ENCODE data around the gene ZNF85.
"Not testable (repeated sequence)": the region's sequence is repeated elsewhere in the genome, so short reads cannot be mapped to it uniquely, and the experiment has no call there.

Gene ZNF85

DNA sequence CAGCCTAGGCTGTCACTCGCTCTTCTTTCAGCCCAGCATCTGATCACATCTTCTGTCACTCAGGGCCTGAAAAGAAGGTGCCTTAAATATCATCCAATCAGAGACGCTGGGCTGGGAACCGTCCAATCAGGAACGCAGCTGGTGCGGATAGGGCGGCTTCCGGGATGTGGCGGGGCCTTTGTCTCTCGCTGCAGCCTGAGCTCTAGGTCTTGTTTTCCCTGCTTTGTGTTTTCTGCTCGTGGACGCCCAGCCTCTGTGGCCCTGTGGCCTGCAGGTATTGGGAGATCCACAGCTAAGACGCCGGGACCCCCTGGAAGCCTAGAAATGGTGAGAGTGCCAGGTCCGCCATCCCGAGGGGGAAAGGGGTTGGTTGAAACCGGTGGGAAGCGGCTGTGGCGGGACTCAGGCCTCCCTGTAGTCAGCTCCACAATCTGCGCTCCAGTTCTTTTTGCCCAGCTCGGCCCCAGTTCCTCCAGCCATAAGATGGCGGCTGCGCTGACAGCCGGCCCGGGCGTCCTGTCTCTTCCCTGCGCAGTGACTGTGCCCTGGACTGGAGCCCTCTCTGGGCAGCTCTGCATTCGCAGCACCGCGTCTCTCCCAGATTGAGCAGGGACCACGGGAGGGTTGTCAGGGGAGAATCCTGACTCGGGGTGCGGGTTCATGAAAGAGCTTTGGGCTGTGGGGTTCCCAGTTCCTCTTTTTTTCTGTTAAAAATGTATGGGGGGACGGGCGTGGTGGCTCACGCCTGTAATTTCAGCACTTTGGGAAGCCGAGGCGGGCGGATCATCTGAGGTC, at the start of gene ZNF85:
Gene ZNF85, plus strand, starts transcription at position 175 of the 795 bp plus-strand sequence. Its CDS starts 150 bp downstream, at position 325.
- peak; percentile 26 to 97 (median 88) for DNase-seq

DNA sequence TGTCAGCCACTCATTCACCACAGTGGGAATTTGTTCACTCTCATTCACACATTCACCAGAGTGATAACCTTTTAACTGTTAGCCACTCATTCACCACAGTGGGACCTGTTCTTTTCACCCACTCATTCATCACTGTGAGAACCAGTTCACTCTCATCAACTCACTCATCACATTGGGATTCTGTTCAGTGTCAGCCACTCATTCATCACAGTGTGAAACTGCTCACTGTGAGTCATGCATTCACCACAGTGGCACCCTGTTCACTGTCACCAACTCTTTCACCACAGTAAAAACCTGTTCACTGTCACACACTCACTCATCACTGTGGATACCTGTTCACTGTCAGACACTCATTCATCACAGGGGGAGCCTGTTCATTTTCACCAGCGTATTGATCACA, 43.5 kb upstream of the ZNF85 start:
- no peak for DNase-seq

DNA sequence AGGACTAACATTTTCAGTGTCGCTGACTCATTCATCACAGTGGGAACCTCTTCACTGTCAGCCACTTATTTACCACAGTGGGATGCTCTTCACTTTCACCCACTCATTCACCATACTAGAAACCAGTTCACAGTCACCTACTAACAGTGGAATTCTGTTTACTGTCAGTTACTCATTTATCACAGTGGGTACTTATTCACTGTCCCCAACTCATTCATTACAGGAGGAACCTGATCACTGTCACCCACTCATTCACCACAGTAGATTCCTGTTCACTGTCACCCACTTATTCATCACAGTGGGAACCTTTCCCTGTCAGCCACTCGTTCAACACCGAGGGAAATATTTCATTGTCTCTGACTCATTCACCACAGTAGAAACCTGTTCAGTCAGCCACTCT, 10.1 kb upstream of the ZNF85 start:
- no peak for DNase-seq

DNA sequence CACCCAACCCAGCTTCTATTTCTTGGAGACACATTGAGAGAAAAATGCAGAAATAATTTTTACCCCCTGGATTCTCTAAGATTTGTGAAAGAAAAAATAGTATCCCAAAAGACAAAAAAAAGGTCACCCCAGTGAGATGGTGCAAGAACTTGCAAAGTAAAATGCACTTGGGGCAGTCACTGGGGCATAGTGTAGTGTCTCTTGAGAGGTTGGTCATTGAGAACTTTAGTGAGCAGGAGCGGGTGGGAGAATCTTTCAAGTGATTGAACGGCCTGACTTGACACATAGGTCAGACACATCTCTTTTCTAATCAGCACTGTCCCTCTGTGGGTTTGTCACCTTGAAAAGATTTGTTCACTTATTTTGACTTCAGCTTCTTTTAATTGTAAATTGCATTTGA, 2.4 kb downstream of the ZNF85 start:
- no peak for DNase-seq

DNA sequence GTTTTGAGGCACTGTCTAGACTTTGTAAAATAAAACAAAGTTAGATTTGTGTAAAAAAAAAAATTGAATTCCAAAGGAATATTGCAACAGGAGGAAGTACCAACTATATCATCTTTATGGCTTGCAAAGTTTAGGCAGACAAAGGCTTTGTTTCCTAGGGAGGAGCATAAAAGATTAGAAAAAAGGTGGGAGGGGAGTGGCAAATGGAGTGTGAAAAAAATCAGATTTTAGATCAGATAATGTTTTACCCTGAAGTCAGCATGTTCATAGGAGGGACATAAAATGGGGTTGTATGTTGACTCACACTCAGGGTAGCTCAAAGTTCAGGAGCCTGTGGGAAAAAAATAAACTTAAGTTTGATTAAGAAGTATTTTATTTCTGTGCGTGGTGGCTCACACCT, 3.7 kb downstream of the ZNF85 start:
- no peak for DNase-seq

DNA sequence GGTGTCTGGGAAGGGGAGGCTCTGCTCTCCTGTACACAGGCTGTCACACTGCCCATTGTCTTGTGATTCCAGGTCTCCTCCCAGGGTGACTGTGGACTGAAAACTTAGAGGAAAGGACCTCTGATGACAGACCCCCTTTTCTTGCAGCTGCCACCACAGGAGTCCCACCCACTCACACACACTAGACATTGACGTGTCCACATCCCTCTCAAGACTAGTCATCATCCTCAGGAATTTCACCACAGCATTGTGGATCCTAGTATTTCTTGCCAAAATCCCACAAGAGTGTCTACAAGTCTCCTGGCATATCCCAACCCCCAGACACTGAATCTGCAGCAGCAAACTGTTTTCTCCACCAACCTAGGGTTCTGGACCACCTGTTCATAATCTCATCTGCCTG, 5.3 kb downstream of the ZNF85 start:
- DNase-seq: no peak

DNA sequence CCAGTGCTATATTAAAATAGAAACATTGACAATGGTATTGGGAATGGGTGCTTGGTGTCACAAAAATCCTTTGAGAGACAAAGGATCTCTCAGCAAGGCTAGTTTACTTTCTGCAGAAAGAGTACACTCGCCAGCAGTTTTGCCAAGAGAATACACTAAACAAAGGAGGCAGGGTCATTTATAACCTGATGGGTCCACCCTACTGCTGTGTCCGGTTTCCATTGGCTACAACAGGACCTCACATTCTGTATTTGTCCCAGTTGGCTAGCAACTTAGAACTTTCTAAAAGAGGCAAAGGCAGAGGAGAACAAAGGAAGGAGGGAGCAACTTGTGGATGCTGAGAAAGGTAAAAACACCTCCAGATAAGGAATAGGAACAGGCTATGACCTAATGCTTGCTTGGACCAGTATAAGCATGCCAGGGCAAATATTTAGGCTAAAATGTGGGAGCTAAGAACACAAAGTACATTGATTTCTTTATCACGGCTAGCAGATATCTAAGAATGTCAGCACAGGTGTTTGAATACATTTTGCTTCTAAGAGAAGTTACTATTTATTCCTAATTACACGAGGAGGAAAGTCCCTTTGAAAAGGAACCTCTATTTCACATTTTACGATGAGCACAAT, 13.4 kb downstream of the ZNF85 start:
- not testable (repeated sequence) for DNase-seq

DNA sequence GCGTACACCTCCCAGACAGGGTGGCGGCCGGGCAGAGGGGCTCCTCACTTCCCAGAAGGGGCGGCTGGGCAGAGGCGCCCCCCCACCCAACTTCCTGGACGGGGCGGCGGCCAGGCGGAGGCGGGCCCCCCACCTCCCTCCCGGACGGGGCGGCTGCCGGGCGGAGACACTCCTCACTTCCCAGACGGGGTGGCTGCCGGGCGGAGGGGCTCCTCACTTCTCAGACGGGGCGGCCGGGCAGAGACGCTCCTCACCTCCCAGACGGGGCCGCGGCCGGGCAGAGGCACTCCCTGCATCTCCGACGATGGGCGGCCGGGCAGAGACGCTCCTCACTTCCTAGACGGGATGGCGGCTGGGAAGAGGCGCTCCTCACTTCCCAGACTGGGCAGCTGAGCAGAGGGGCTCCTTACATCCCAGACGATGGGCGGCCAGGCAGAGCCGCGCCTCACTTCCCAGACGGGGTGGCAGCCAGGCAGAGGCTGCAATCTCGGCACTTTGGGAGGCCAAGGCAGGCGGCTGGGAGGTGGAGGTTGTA, 29.6 kb downstream of the ZNF85 start:
- DNase-seq: not testable (repeated sequence)

DNA sequence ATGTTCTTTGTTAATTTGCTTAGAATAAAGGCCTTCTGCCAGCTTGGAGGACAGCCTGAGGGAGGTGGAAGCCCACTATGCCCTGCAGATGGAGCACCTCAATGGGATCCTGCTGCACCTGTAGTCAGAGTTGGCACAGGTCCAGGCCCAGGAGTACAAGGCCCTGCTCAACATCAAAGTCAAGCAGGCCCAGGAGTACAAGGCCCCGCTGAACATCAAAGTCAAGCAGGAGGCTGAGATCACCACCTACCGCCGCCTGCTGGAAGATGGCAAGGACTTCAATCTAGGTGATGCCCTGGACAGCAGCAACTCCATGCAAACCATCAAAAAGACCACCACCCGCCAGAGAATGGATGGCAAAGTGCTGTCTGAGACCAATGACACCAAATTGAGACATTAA, 41.7 kb downstream of the ZNF85 start:
- DNase-seq: no peak

DNA sequence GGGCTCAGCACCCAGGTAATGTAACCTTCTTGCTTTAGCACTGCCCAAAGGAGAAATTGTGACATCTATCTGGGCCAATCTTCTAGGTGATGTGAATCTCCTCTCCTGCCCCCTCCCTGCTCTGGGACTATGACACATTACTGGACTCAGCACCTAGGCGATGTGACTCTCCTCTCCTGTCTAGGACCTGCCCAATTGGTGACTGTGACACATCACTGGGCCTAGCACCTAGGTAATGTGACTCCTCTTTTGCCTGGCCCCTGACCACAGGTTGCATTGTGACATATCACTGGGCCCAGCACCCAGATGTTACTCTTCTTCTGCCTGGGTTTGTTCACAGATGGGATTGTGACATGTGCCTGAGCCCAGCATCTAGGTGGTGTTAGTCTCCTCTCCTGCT, 45.0 kb downstream of the ZNF85 start:
- no peak for DNase-seq

DNA sequence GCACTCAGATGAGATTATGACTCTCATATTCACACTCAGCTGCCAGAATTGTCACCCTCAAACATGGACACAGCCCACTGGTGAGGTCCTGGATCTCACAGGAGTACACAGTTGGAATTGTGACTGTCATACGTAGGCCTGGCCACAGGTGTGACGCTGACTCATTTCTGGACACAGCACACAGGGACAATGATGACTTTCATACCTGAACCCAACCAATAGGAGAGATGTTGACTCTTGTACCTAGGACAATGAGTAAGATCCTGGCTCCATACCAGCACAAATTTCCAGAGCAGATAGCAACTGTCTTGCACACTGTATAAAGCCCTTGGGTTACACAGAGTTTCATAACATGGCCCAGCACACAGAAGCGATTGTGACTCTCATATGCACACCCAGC, 46.4 kb downstream of the ZNF85 start:
- no peak for DNase-seq

DNA sequence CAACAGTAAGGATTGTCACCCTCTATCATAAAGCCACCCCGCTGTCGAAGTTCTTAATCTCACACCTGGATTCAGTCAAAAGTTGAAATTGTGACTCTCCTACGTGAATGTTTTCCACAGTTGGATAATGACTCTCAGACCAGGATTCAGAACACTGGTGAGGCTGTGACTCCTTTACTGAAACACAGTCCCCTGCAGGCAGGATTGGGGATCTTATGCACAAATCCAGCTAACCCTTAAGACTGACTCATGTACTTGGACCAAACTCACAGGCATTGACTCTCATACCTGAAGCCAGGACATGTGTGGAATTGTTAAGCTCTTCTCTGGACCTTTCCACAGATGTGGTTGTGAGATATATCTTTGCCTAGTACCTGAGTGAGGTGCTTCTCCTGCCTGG, 46.8 kb downstream of the ZNF85 start:
- no peak for DNase-seq

DNA sequence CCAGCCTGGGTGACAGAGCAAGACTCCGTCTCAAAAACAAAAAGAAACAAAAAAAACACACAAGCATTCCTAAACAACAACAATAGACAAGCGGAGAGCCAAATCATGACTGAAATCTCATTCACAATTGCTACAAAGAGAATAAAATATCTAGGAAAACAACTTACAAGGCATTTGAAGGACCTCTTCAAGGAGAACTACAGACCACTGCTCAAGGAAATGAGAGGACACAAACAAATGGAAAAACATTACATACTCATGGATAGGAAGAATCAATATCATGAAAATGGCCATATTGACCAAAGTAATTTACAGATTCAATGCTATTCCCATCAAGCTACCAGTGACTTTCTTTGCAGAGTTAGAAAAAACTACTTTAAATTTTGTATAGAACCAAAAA, 69.7 kb downstream of the ZNF85 start:
- DNase-seq: not testable (repeated sequence)

DNA sequence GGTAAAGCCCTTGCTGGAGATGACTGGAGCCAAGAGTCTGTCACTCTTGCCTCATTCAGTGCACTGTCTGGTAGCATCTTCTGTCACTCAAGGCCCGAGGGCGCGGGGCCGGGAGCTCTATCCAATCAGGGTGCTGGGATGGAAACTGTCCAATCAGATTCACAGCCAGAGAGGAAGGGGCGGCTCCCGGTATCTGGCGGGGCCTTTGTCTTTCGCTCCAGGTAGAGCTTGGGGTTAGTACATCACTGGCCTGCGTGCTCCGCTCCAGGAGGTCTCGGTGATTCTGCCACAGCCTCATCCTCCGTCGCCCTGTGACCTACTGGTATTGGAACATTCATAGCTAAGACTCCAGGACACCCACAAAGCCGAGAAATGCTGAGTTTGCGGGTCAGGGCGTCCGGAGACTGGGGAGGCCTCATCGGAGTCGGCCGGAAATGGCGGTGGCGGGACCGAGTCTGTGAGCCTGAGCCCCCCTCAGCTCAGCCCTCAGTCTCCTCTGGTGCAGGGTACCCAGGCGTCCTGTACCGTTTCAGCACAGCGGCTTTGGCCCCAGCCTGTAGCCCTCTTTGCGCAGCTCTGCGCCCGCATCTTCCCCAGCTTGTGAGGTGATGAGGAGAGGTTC, 76.8 kb downstream of the ZNF85 start:
- peak; percentile 18 to 89 (median 82) for DNase-seq
